NCI-H82 treated with DMSO at 0.1 percent for 48 hours (cell line): ENCODE results near the gene NDUFV1.
"Not testable (repeated sequence)": the region's sequence is repeated elsewhere in the genome, so short reads cannot be mapped to it uniquely, and the experiment has no call there.

ENCODE experiments used
- DNase-seq: peaks from one replicate; lab custom pipeline; 2025; ENCODE audit not compliant: unreplicated experiment; lab: John Stamatoyannopoulos, UW

The NDUFV1 gene

DNA sequence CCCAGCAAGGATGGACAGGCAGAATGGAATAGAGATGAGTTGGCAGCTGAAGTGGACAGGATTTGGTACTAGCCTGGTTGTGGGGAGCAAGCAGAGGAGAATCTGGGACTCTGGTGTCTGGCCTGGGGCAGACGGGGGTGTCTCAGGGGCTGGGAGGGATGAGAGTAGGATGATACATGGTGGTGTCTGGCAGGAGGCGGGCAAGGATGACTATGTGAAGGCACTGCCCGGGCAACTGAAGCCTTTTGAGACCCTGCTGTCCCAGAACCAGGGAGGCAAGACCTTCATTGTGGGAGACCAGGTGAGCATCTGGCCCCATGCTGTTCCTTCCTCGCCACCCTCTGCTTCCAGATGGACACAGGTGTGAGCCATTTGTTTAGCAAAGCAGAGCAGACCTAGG lies 20.8 kb upstream of the NDUFV1 start:
- DNase-seq, result no peak

DNA sequence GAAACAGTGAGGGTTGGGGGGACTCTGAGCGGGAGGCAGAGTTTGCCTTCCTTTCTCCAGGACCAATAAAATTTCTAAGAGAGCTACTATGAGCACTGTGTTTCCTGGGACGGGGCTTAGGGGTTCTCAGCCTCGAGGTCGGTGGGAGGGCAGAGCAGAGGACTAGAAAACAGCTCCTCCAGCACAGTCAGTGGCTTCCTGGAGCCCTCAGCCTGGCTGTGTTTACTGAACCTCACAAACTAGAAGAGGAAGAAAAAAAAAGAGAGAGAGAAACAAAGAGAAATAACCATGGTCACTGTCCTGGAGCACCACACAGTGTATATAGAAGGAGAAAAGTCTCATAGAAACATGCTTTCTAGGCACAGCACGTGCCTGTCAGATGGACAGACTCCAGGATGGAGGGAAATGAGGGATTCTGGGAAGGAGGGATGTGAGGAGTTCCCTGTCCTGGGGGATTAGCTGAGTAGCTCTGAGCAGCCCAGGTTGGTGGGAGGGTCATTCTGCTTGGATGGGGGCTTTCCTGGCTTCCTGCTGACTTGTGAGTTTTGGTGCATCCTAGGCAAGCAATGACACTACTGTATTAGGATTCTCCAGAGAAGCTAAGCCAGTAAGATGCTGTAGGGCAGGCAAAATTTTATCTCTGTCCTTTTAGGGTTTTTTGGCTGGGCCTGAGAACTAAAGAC lies 20.0 kb upstream of the NDUFV1 start:
- no peak for DNase-seq

GRCh38 chr11:67588136-67588503 lies 18.6 kb upstream of the NDUFV1 start:
- DNase-seq, result no peak

DNA sequence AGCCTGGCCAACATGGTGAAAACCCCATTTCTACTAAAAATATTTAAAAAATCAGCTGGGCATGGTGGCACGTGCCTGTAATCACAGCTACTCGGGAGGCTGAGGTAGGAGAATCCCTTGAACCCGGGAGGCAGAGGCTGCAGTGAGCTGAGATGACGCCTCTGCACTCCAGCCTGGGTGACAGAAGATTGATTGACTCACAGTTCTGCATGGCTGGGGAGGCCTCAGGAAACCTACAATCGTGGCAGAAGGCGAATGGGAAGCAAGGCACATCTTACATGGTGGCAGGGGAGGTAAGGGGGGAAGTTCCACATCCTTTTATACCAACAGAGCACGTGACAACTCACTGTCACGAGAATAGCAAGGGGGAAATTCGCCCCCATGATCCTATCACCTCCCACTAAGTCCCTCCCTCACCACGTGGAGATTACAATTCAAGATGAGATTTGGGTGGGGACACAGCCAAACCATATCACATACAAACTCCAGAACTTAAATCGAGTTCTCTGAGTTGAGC lies 17.8 kb upstream of the NDUFV1 start:
- not testable (repeated sequence) for DNase-seq

- DNase-seq, result no peak
Measured at GRCh38 chr11:67592880-67593564, 13.7 kb upstream of the NDUFV1 start.

DNA sequence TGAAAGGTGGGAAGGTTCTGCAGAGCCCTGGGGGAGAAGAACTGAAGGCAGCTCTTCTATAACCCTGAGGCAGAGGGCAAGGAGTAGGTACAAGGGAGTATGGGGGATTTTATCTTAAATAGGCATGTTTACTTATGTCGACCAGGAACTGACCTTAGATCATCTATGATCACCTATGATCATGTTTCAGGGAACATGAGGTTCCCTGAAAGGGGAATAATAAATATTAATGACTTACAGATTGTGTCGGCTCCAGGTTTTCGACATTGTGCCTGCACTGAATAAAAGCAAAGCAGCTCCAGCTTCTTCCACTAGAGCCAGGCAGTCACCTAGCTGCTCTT lies 13.2 kb upstream of the NDUFV1 start:
- no peak for DNase-seq

DNA sequence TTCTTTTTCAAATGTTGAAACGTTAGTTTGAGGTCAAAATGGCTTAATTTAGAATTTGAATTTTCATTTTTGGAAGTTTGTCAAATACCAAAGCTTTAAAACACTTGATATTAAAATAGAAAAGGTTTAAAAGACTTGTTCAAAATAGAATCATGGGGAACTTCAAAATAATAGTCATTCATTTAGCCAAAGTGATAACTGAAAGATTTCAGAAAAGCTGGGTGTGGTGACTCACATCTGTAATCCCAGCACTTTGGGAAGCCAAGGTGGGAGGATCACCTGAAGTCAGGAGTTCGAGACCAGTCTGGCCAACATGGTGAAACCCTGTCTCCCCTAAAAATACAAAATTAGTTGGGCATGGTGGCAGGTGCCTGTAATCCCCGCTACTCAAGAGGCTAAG lies 12.3 kb upstream of the NDUFV1 start:
- no peak for DNase-seq

DNA sequence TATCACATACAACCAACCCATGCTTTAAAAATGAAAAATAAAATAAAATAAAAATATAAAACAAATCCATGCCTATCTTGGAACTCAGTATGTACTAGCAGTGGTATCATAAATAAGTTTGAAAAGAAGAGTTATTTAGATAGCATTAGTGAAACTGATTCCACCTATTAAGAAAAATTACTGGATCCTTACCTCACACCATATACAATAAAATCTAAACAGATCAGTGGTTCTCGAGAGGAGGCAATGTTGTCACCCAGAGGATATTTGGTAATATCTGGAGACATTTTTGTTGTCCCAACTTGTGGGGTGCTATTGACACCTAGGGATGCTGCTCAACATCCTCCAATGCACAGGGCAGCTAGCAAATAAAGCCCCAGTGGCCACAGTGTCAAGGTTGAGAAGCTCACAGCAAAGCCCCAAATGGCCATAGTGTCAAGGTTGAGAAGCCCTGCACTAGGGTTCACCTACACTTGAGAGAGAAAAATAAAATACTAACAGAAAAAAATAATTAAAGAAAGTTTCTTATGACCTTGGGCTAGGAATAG lies 9.9 kb upstream of the NDUFV1 start:
- no peak for DNase-seq

- not testable (repeated sequence) for DNase-seq
Measured at GRCh38 chr11:67597458-67597857, 9.3 kb upstream of the NDUFV1 start.

DNA sequence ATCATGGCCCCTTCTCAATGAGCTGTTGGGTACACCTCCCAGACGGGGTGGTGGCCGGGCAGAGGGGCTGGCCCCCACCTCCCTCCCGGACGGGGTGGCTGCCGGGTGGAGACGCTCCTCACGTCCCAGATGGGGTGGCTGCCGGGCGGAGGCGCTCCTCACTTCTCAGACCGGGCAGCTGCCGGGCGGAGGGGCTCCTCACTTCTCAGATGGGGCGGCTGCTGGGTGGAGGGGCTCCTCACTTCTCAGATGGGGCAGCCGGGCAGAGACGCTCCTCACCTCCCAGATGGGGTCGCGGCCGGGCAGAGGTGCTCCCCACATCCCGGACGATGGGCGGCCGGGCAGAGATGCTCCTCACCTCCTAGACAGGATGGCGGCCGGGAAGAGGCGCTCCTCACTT lies 8.8 kb upstream of the NDUFV1 start:
- not testable (repeated sequence) for DNase-seq

GRCh38 chr11:67599149-67599548 lies 7.6 kb upstream of the NDUFV1 start:
- no peak for DNase-seq

DNA sequence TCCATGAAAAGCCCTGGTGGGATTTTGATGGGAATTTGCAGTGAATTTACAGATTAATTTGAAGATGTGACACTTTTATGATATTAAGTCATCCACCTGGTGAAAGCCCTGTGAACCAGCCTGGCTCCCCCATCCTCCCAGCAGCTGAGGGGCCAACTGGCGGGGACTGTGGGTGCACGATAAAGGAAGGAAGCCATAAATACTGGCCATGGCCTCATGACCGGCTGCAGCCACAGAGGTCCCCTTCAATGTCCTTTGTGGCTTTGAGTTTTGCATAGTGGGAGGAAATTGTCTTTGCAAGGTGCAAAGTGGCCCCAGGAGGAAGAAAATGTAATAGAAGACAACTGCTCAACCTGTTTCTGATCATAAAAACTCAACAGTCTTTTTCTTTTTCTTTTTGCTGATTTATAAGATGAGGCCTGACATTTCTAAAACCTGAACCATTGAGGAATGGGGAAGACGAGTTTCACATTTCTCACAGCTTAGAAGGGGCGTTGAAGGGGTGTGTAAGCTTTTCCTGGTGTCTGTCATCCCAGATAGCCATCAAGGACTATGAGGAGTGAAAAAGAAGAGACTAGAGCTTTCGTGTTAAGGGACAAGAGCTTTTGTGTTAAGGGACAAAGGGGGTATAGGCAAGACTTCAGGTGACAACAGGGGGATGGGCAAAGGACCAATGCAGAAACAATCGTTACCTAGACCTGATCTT lies 6.3 kb upstream of the NDUFV1 start:
- DNase-seq, result no peak

- DNase-seq, result no peak
Measured at GRCh38 chr11:67601098-67601497, 5.6 kb upstream of the NDUFV1 start.

GRCh38 chr11:67604119-67604518 lies 2.6 kb upstream of the NDUFV1 start:
- DNase-seq, result not testable (repeated sequence)

- DNase-seq, result peak; percentile 70
Measured at GRCh38 chr11:67604815-67605214, 1.9 kb upstream of the NDUFV1 start.

GRCh38 chr11:67605231-67606011 lies 1.3 kb upstream of the NDUFV1 start:
- peak; percentile 85 for DNase-seq

- no peak for DNase-seq
Measured at GRCh38 chr11:67606093-67606491, 644 bp upstream of the NDUFV1 start.

- DNase-seq, result no peak
Measured at GRCh38 chr11:67607507-67607906, 771 bp downstream of the NDUFV1 start.

GRCh38 chr11:67608486-67608885 lies 1.8 kb downstream of the NDUFV1 start:
- no peak for DNase-seq

- no peak for DNase-seq
Measured at GRCh38 chr11:67609316-67609715, 2.6 kb downstream of the NDUFV1 start.

GRCh38 chr11:67610302-67610868 lies 3.6 kb downstream of the NDUFV1 start:
- DNase-seq, result no peak
